ENCODE measurements around the gene NRSN2.
"Not testable (repeated sequence)": the region's sequence is repeated elsewhere in the genome, so short reads cannot be mapped to it uniquely, and the experiment has no call there.

The NRSN2 gene

DNA sequence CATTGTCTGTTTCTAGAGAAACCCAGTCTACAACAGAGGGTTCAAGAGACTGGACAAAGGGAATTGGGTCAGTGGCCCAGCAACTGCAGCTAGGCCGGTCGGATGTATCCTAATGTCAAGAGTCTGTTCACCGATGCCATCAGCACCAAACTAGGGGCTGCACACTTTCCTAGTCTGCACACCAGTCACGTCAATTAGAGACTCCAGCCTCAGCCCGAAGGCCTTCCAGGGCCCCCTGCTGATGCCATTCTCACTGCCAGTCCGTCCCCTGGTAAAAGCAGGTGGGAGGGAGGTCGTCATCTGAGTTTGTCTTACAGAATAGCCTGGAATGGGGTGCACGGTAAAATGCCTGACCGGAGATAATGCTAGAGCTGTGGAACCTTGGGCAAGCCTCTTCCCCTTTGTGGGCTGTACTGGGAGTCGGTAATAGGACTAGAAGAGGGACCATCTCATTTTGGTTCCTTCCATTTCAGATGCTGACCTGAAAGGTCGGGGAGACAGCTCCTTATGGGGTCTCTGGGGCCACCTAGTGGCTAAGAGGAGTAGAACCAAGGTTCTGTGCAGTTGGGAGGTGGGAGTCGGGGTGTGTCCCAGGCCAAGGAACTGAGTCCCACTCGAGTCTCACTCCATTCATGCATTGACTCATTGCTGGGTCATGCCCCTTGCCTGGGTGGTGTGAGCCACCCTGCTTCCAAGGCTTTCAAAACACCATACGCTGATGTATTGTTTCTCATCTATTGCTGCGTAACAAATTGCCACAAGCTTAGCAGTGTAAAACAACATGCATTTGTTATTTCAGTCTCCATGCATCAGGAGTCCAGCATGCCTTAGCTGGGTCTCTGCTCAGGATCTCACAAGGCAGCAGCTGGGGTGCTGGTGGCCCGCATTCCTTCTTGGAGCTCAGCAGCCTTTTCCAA, 16.4 kb upstream of the NRSN2 start:
- Histone ChIP-seq H3K36me3 (peaks cover 32% of the 10 kb centered on the region), H3K4me1 (peaks cover 31% of the 10 kb centered on the region), H3K9ac (peak overlapping the region; percentile 36), H3K27ac (no peak overlapping the region), H3K27me3 (no peaks in the 10 kb centered on the region), H4K20me1 (peaks cover 62% of the 10 kb centered on the region), H3K4me3 (no peak overlapping the region), H3K9me3 (no peaks in the 10 kb centered on the region), H3K4me2 (peak overlapping the region; percentile 89)
- TF ChIP-seq Cebpa-rat (IDR thresholded peaks at IDR 0.05) = no peak

DNA sequence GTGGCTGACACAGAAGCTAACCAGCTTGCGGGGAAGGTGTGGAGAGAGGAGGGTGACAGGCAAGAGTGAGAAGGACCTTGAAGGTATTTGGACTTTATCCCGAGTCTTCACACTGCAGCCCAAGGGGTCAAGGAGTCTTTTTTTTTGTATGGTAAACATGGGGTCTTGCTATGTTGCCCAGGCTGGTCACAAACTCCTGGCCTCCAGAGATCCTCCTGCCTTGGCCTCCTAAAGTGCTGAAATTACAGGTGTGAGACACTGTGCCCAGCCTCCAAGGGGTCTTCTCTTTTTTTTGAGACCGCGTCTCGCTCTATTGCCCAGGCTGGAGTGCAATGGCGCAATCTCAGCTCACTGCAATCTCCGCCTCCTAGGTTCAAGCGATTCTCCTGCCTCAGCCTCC, 12.3 kb upstream of the NRSN2 start:
- Histone ChIP-seq H3K27ac (no peak overlapping the region), H3K9me3 (no peaks in the 10 kb centered on the region), H3K4me1 (peaks cover 11% of the 10 kb centered on the region), H4K20me1 (peaks cover 32% of the 10 kb centered on the region), H3K36me3 (peaks cover 23% of the 10 kb centered on the region), H3K9ac (no peak overlapping the region), H3K4me2 (no peak overlapping the region), H3K4me3 (no peak overlapping the region), H3K27me3 (no peaks in the 10 kb centered on the region)
- TF ChIP-seq Cebpa-rat (IDR thresholded peaks at IDR 0.05) = no peak

DNA sequence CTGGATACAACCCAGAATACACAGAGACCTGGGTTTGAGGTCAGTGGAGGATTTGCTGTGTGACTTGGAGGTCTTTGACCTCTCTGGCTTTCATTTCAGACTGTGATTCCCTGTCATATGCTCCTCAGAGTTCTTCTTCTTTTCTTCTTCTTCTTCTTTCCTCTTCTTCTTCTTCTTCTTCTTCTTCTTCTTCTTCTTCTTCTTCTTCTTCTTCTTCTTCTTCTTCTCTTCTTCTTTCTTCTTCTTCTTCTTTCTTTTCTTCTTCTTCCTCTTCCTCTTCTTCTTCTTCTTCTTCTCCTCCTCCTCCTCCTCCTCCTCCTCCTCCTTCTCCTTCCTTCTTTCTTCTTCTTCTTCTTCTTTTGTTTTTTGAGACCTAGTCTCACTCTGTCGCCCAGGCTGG, 10.9 kb upstream of the NRSN2 start:
- not testable (repeated sequence) for H3K4me3 ChIP-seq, H3K27ac ChIP-seq, H3K9ac ChIP-seq, H3K4me1 ChIP-seq, H3K9me3 ChIP-seq, H3K4me2 ChIP-seq, H3K27me3 ChIP-seq
- Histone ChIP-seq H3K36me3 (peaks cover 17% of the 10 kb centered on the region; the same call in 1 of the 2 replicates), H4K20me1 (peaks cover 18% of the 10 kb centered on the region)

DNA sequence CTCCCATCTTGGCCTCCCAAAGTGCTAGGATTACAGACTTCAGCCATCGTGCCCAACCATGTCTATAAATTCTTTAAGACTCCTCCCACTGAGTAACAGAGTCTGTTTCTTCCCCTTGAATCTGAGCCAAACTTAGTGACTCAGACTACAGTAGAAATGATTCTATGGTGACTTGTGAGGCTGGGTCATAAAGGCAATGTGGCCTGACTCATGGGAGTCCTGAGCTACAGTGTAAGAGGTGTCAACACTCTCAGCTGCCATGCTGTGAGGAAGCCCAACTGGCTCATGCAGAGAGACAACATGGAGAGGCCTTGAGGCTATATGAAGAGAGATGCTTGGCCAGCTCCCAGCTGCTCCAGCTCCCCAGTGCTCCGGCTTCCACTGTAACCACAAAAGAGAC, 5.2 kb upstream of the NRSN2 start:
- no peak for TF ChIP-seq Cebpa-rat (IDR thresholded peaks at IDR 0.05)
- H3K27me3 ChIP-seq = no peaks in the 10 kb centered on the region
- no peak overlapping the region for H3K9ac ChIP-seq
- peaks cover 9% of the 10 kb centered on the region for H3K4me1 ChIP-seq
- H3K4me2 ChIP-seq = no peak overlapping the region
- no peak overlapping the region for H3K4me3 ChIP-seq
- no peak overlapping the region for H3K27ac ChIP-seq
- H3K36me3 ChIP-seq = peaks cover 3% of the 10 kb centered on the region; the same call in 1 of the 2 replicates
- H3K9me3 ChIP-seq = 0 out of 2 replicates have a peak, but pooled peaks cover 3% of the 10 kb centered on the region
- no peaks in the 10 kb centered on the region for H4K20me1 ChIP-seq

DNA sequence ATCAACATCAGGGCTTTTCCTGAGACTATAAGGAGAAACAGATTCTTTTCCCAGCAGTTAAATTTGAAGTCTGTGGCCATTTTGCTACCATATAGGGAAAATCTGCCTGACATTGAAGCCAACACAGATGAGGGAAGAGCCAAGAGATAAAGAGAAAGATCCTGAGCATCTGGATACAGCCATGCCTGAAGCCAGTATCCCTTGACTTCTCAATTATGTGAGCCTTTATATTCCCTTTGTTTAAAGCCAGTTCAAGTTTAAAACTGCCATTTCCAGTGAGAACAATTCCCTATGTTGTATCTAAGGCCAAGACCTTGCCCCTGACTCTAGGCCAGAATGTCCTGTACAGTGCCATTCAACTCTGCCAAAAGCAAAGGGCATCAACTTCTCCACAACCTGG, 3.8 kb upstream of the NRSN2 start:
- H3K4me2 ChIP-seq = no peak overlapping the region
- no peak overlapping the region for H3K4me3 ChIP-seq
- H3K27me3 ChIP-seq = no peaks in the 10 kb centered on the region
- TF ChIP-seq Cebpa-rat (IDR thresholded peaks at IDR 0.05) = no peak
- peaks cover 12% of the 10 kb centered on the region for H3K4me1 ChIP-seq
- H3K36me3 ChIP-seq = peaks cover 3% of the 10 kb centered on the region; the same call in 1 of the 2 replicates
- H3K9ac ChIP-seq = no peak overlapping the region
- no peak overlapping the region for H3K27ac ChIP-seq
- no peaks in the 10 kb centered on the region for H4K20me1 ChIP-seq
- 0 out of 2 replicates have a peak, but pooled peaks cover 3% of the 10 kb centered on the region for H3K9me3 ChIP-seq

DNA sequence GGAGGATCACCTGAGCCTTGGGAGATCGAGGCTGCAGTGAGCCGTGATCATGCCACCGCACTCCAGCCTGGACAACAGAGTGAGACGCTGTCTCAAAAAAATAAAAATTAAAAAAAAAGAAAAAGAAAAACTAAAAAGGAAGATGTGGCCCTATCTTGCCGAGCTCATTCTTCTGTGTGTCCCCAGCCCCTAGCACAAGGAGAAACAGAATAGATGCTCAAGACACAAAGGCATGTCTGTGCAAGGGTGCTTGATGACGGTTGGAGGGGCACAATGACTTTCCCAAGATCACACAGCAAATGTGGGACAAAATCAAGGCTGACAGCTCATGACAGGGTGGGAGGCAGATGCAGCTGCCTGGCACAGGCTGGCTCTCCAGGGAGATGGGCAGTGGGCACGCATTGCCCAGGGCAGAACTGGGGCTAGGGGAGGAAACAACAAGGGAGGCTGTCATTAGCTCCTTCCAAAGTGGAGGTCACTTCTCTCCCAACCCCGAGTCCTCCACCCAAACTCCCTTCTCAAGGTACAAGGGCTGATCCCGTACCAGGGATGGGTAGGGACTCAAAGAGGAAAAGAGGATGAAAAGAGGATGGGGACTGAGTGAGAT, 775 bp upstream of the NRSN2 start:
- peak overlapping the region; percentile 71 for H3K4me3 ChIP-seq
- peaks cover 14% of the 10 kb centered on the region for H3K36me3 ChIP-seq
- peak overlapping the region; percentile 97 for H3K4me2 ChIP-seq
- H4K20me1 ChIP-seq = no peaks in the 10 kb centered on the region
- no peak for TF ChIP-seq Cebpa-rat (IDR thresholded peaks at IDR 0.05)
- peak overlapping the region; percentile 78 for H3K9ac ChIP-seq
- H3K4me1 ChIP-seq = peaks cover 19% of the 10 kb centered on the region
- H3K27me3 ChIP-seq = 0 out of 2 replicates have a peak, but pooled peaks cover 4% of the 10 kb centered on the region
- 0 out of 2 replicates have a peak, but pooled peaks cover 3% of the 10 kb centered on the region for H3K9me3 ChIP-seq
- H3K27ac ChIP-seq = peak overlapping the region; percentile 44; the same call in 1 of the 2 replicates

DNA sequence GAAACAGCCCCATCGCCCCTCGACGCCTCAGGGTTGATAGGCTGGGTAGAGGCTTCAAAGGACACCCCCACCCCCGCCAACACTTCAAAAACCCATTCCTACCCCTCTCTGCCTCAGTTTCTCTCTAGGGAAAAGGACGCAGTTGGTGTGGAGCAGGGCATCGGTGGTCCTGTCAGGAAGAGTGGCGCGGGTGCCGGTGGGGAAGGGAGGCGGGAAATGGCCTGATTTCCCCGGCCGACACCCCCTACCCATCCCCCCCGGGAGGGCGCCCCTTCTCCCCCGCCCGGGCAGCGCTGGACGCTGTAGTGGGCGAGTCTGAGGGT, 367 bp downstream of the NRSN2 start:
- H3K4me2 ChIP-seq = peak overlapping the region; percentile 97
- H4K20me1 ChIP-seq = no peaks in the 10 kb centered on the region
- 0 out of 2 replicates have a peak, but pooled peaks cover 4% of the 10 kb centered on the region for H3K27me3 ChIP-seq
- peaks cover 11% of the 10 kb centered on the region for H3K36me3 ChIP-seq
- peak overlapping the region; percentile 71 for H3K4me3 ChIP-seq
- H3K9me3 ChIP-seq = no peaks in the 10 kb centered on the region
- no peak for TF ChIP-seq Cebpa-rat (IDR thresholded peaks at IDR 0.05)
- peak overlapping the region; percentile 78 for H3K9ac ChIP-seq
- H3K4me1 ChIP-seq = peaks cover 19% of the 10 kb centered on the region
- peak overlapping the region; percentile 44 for H3K27ac ChIP-seq

DNA sequence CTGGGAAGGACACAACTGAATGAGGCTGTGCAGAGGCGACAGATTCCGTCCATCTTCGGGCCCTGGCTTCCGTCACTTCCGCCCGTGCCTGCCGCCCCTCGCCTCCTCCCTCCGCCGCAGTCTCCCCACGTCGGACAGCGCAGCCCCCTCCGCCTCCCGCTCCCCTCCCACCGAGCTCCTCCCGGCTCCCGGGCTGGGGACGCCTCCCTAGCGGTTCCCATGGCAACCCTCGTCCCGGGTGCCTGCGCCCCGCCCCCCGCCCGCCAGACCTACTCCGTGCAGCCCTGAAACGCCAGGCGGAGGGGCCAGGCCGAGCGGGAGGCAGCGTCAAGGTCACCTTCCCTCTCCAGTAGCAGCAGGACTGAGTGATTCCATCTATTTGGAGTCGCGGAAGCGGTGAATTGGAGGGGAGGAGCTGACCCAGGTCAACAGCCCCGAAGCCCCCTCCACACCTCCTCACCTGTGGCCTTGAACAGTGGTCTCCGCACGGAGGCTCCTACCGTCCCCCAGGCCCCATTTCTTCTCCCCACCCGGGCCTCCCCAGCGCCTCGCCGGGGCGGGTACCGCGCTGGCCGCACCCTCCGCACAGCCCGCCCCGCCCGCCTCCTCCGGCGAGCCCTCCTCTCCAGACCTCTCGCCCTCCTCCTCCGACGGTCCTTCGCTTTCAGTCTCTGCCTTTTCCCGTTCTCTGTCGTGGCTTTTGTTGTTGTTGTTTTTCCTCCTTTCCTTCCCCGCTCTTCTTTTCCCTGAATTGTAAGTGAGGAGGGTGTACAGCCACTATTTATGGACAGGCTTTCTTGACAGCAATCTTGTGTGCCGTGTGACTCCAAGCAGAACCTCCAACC, 951 bp downstream of the NRSN2 start:
- Histone ChIP-seq H3K4me3 (peak overlapping the region; percentile 71), H3K9me3 (no peaks in the 10 kb centered on the region), H3K27ac (peak overlapping the region; percentile 44), H3K4me1 (peaks cover 19% of the 10 kb centered on the region), H3K27me3 (0 out of 2 replicates have a peak, but pooled peaks cover 4% of the 10 kb centered on the region), H4K20me1 (no peaks in the 10 kb centered on the region), H3K4me2 (peak overlapping the region; percentile 97), H3K36me3 (peaks cover 11% of the 10 kb centered on the region), H3K9ac (peak overlapping the region; percentile 78)
- no peak for TF ChIP-seq Cebpa-rat (IDR thresholded peaks at IDR 0.05)

DNA sequence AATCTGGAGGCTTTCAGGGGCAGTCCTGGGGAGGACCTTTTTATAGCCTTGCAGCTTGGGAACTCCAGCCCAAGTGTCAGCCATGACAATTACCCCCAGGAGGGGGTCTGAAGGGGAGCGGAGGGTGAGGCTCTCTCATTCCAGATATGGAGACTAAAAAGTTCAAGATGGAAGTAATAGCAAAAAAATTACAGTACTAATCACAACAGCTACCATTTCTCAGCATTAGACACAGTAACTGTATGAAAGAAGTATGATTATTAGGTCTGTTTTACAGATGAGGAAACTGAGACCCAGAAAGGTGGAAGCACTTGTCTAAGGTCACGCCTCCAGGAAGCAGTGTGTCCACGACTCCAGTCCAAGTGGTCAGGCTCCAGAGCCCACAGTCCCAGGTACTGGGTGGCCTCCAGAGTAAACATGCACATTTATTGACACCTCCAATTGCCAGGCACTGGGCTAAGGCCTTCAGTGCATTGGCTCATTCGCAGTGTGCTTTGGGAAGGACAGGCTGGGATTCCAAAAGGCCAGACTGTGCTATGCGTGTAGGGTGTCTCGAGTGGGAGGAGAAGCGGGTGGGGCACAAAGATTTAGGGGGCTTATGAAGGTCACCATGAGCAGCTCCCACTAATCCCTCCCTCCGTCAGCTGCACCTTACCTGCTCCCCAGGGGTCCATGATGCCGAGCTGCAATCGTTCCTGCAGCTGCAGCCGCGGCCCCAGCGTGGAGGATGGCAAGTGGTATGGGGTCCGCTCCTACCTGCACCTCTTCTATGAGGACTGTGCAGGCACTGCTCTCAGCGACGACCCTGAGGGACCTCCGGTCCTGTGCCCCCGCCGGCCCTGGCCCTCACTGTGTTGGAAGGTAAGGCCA, 2.3 kb downstream of the NRSN2 start:
- H3K9ac ChIP-seq = no peak overlapping the region

More for the DNA sequence above, 2.3 kb downstream of the NRSN2 start:
- Histone ChIP-seq H3K4me1 (peaks cover 19% of the 10 kb centered on the region), H4K20me1 (no peaks in the 10 kb centered on the region), H3K4me3 (no peak overlapping the region), H3K4me2 (no peak overlapping the region), H3K36me3 (peaks cover 16% of the 10 kb centered on the region), H3K27ac (no peak overlapping the region), H3K27me3 (0 out of 2 replicates have a peak, but pooled peaks cover 4% of the 10 kb centered on the region), H3K9me3 (no peaks in the 10 kb centered on the region)
- no peak for TF ChIP-seq Cebpa-rat (IDR thresholded peaks at IDR 0.05)
